ENCODE measurements around the gene FAM131C. TPM values are rescaled to one million over a fixed set of nuclear protein-coding genes. Genes with fewer than 3 reads are reported as not detected.

The FAM131C gene
- under 1 TPM in 1 of 2 experiments, not detected in 1; 0.33 TPM for total RNA-seq

- Mint-ChIP-seq H3K4me3 (peak within 1 kb of the TSS; percentile 65), H3K4me1 (ENCODE audit: low read depth) (peaks cover 13% of the 10 kb centered on the region), H3K27ac (no peak within 1 kb of the TSS), H3K27me3 (peaks cover 9% of the 10 kb centered on the region), H3K9me3 (no peaks in the 10 kb centered on the region), H3K36me3 (no peaks in the 10 kb centered on the region)
- CTCF ChIA-PET, result interaction anchor here (0.6 to 4.7 kb wide), 18 partner anchors 9 to 434 kb away, joined by 3 to 43 read pairs (median 6); partner anchors contain the start of gene CPLANE2
- POLR2A ChIA-PET, result interaction anchor here (1.0 to 1.3 kb wide), 2 partner anchors 113 to 133 kb away, joined by 3 read pairs; no protein-coding TSS in a partner anchor
- intact Hi-C loops (cut with micrococcal nuclease), result loop anchor here (10.0 kb wide), 1 partner anchor 291 kb away; the partner anchor contains the start of gene SZRD1
- peak; percentile 49 for DNase-seq
These were observed at the start of gene FAM131C for GRCh38 chr1:16073490-16074119. FAM131C (minus strand) TSS chr1:16073651; CDS start chr1:16073442, 209 bp downstream.

- Mint-ChIP-seq H3K9me3 (no peaks in the 10 kb centered on the region), H3K4me1 (ENCODE audit: low read depth) (peaks cover 10% of the 10 kb centered on the region), H3K4me3 (no peak overlapping the region), H3K27me3 (no peaks in the 10 kb centered on the region), H3K27ac (no peak overlapping the region), H3K36me3 (no peaks in the 10 kb centered on the region)
- intact Hi-C loops (cut with micrococcal nuclease), result no loop called here
- ChIA-PET CTCF (interaction anchor here (0.8 to 1.4 kb wide), 2 partner anchors 44 to 64 kb away, joined by 4 read pairs; no protein-coding TSS in a partner anchor), POLR2A (no interaction called here)
- peak; percentile 79 for DNase-seq
These were observed 49.5 kb upstream of the FAM131C start for GRCh38 chr1:16122916-16123315.

- no peaks in the 10 kb centered on the region for H3K9me3 Mint-ChIP-seq
- CTCF ChIA-PET, result interaction anchor here (0.8 to 1.4 kb wide), 2 partner anchors 43 to 65 kb away, joined by 4 read pairs; no protein-coding TSS in a partner anchor
- H3K36me3 Mint-ChIP-seq, result no peaks in the 10 kb centered on the region
- intact Hi-C loops (cut with micrococcal nuclease), result no loop called here
- H3K27ac Mint-ChIP-seq, result no peak overlapping the region
- no peak for DNase-seq
- no peak overlapping the region for H3K4me3 Mint-ChIP-seq
- no peaks in the 10 kb centered on the region for H3K27me3 Mint-ChIP-seq
- peaks cover 10% of the 10 kb centered on the region for H3K4me1 Mint-ChIP-seq (ENCODE audit: low read depth)
- POLR2A ChIA-PET, result no interaction called here
These were observed 49.0 kb upstream of the FAM131C start for GRCh38 chr1:16122350-16122881.

GRCh38 chr1:16120940-16121410 is 47.5 kb upstream of the FAM131C start:
- H3K27ac Mint-ChIP-seq, result no peak overlapping the region
- no peak for DNase-seq
- peaks cover 10% of the 10 kb centered on the region for H3K4me1 Mint-ChIP-seq (ENCODE audit: low read depth)
- POLR2A ChIA-PET, result interaction anchor here (0.6 to 0.7 kb wide), 2 partner anchors 55 to 530 kb away, joined by 4 to 5 read pairs; no protein-coding TSS in a partner anchor
- H3K36me3 Mint-ChIP-seq, result no peaks in the 10 kb centered on the region
- H3K4me3 Mint-ChIP-seq, result no peak overlapping the region
- CTCF ChIA-PET, result no interaction called here
- intact Hi-C loops (cut with micrococcal nuclease), result no loop called here
- H3K27me3 Mint-ChIP-seq, result no peaks in the 10 kb centered on the region
- H3K9me3 Mint-ChIP-seq, result no peaks in the 10 kb centered on the region

GRCh38 chr1:16120407-16120806 is 47.0 kb upstream of the FAM131C start:
- H3K9me3 Mint-ChIP-seq, result no peaks in the 10 kb centered on the region
- no peaks in the 10 kb centered on the region for H3K36me3 Mint-ChIP-seq
- no peak overlapping the region for H3K4me3 Mint-ChIP-seq
- DNase-seq, result no peak
- H3K27ac Mint-ChIP-seq, result no peak overlapping the region
- H3K4me1 Mint-ChIP-seq (ENCODE audit: low read depth), result peaks cover 10% of the 10 kb centered on the region
- no peaks in the 10 kb centered on the region for H3K27me3 Mint-ChIP-seq
- CTCF ChIA-PET, result interaction anchor here (0.7 kb wide), 1 partner anchor 42 kb away, joined by 3 read pairs; no protein-coding TSS in a partner anchor
- intact Hi-C loops (cut with micrococcal nuclease), result no loop called here
- POLR2A ChIA-PET, result no interaction called here

- no peak for DNase-seq
- H3K9me3 Mint-ChIP-seq, result no peaks in the 10 kb centered on the region
- H3K36me3 Mint-ChIP-seq, result no peaks in the 10 kb centered on the region
- no peak overlapping the region for H3K27ac Mint-ChIP-seq
- H3K4me3 Mint-ChIP-seq, result no peak overlapping the region
- H3K4me1 Mint-ChIP-seq (ENCODE audit: low read depth), result peaks cover 10% of the 10 kb centered on the region
- ChIA-PET CTCF (interaction anchor here (0.7 kb wide), 1 partner anchor 41 kb away, joined by 3 read pairs; no protein-coding TSS in a partner anchor), POLR2A (no interaction called here)
- intact Hi-C loops (cut with micrococcal nuclease), result no loop called here
- no peaks in the 10 kb centered on the region for H3K27me3 Mint-ChIP-seq
These were observed 46.5 kb upstream of the FAM131C start for GRCh38 chr1:16119926-16120325.

- CTCF ChIA-PET, result no interaction called here
- POLR2A ChIA-PET, result no interaction called here
These were observed 46.1 kb upstream of the FAM131C start for GRCh38 chr1:16119504-16119903.

GRCh38 chr1:16118706-16119105 is 45.3 kb upstream of the FAM131C start:
- no peaks in the 10 kb centered on the region for H3K27me3 Mint-ChIP-seq
- POLR2A ChIA-PET, result no interaction called here
- H3K4me1 Mint-ChIP-seq (ENCODE audit: low read depth), result peaks cover 9% of the 10 kb centered on the region
- no peaks in the 10 kb centered on the region for H3K36me3 Mint-ChIP-seq
- no peak overlapping the region for H3K27ac Mint-ChIP-seq
- DNase-seq, result no peak
- no peaks in the 10 kb centered on the region for H3K9me3 Mint-ChIP-seq
- intact Hi-C loops (cut with micrococcal nuclease), result no loop called here
- H3K4me3 Mint-ChIP-seq, result no peak overlapping the region
- CTCF ChIA-PET, result no interaction called here

More at GRCh38 chr1:16119504-16119903, 46.1 kb upstream of the FAM131C start:
- Mint-ChIP-seq H3K4me1 (ENCODE audit: low read depth) (peaks cover 10% of the 10 kb centered on the region), H3K4me3 (no peak overlapping the region), H3K9me3 (no peaks in the 10 kb centered on the region), H3K27me3 (no peaks in the 10 kb centered on the region), H3K36me3 (no peaks in the 10 kb centered on the region), H3K27ac (no peak overlapping the region)
- no peak for DNase-seq
- intact Hi-C loops (cut with micrococcal nuclease), result no loop called here

- POLR2A ChIA-PET, result no interaction called here
- CTCF ChIA-PET, result interaction anchor here (0.7 to 1.0 kb wide), 3 partner anchors 35 to 126 kb away, joined by 3 to 5 read pairs (median 5); no protein-coding TSS in a partner anchor
- Mint-ChIP-seq H3K4me3 (no peak overlapping the region), H3K27me3 (no peaks in the 10 kb centered on the region), H3K27ac (no peak overlapping the region), H3K36me3 (no peaks in the 10 kb centered on the region), H3K4me1 (ENCODE audit: low read depth) (peaks cover 4% of the 10 kb centered on the region), H3K9me3 (no peaks in the 10 kb centered on the region)
- DNase-seq, result no peak
- intact Hi-C loops (cut with micrococcal nuclease), result no loop called here
These were observed 44.5 kb upstream of the FAM131C start for GRCh38 chr1:16117936-16118335.

GRCh38 chr1:16117369-16117768 is 43.9 kb upstream of the FAM131C start:
- H3K4me3 Mint-ChIP-seq, result no peak overlapping the region
- CTCF ChIA-PET, result interaction anchor here (0.7 to 1.0 kb wide), 3 partner anchors 35 to 126 kb away, joined by 3 to 5 read pairs (median 5); no protein-coding TSS in a partner anchor
- no peaks in the 10 kb centered on the region for H3K36me3 Mint-ChIP-seq
- H3K27me3 Mint-ChIP-seq, result no peaks in the 10 kb centered on the region
- POLR2A ChIA-PET, result no interaction called here
- no peaks in the 10 kb centered on the region for H3K4me1 Mint-ChIP-seq (ENCODE audit: low read depth)
- no peak for DNase-seq
- intact Hi-C loops (cut with micrococcal nuclease), result no loop called here
- no peak overlapping the region for H3K27ac Mint-ChIP-seq
- H3K9me3 Mint-ChIP-seq, result no peaks in the 10 kb centered on the region

GRCh38 chr1:16116625-16117024 is 43.2 kb upstream of the FAM131C start:
- Mint-ChIP-seq H3K27me3 (peaks cover 2% of the 10 kb centered on the region), H3K36me3 (no peaks in the 10 kb centered on the region), H3K27ac (no peak overlapping the region), H3K9me3 (no peaks in the 10 kb centered on the region), H3K4me3 (no peak overlapping the region), H3K4me1 (ENCODE audit: low read depth) (no peaks in the 10 kb centered on the region)
- no peak for DNase-seq
- POLR2A ChIA-PET, result no interaction called here
- CTCF ChIA-PET, result interaction anchor here (1.4 kb wide), 1 partner anchor 38 kb away, joined by 3 read pairs; no protein-coding TSS in a partner anchor
- intact Hi-C loops (cut with micrococcal nuclease), result no loop called here

- Mint-ChIP-seq H3K4me3 (no peak overlapping the region), H3K4me1 (ENCODE audit: low read depth) (no peaks in the 10 kb centered on the region), H3K27ac (no peak overlapping the region), H3K9me3 (no peaks in the 10 kb centered on the region), H3K36me3 (no peaks in the 10 kb centered on the region), H3K27me3 (peaks cover 2% of the 10 kb centered on the region)
- no peak for DNase-seq
- intact Hi-C loops (cut with micrococcal nuclease), result no loop called here
- POLR2A ChIA-PET, result no interaction called here
- CTCF ChIA-PET, result interaction anchor here (1.4 kb wide), 1 partner anchor 37 kb away, joined by 3 read pairs; no protein-coding TSS in a partner anchor
These were observed 42.6 kb upstream of the FAM131C start for GRCh38 chr1:16116002-16116401.

Measured in activated CD4-positive, alpha-beta memory T cell treated with anti-CD3 and anti-CD28 coated beads for 36 hours (primary cell).